ENCODE results near the gene NDUFA11. TPM values are rescaled to one million over a fixed set of nuclear protein-coding genes. Genes with fewer than 3 reads are reported as not detected.

The NDUFA11 gene
- polyA plus RNA-seq, 1 of the 3 experiments (the other 2 are of a cell fraction): 534 TPM

DNA sequence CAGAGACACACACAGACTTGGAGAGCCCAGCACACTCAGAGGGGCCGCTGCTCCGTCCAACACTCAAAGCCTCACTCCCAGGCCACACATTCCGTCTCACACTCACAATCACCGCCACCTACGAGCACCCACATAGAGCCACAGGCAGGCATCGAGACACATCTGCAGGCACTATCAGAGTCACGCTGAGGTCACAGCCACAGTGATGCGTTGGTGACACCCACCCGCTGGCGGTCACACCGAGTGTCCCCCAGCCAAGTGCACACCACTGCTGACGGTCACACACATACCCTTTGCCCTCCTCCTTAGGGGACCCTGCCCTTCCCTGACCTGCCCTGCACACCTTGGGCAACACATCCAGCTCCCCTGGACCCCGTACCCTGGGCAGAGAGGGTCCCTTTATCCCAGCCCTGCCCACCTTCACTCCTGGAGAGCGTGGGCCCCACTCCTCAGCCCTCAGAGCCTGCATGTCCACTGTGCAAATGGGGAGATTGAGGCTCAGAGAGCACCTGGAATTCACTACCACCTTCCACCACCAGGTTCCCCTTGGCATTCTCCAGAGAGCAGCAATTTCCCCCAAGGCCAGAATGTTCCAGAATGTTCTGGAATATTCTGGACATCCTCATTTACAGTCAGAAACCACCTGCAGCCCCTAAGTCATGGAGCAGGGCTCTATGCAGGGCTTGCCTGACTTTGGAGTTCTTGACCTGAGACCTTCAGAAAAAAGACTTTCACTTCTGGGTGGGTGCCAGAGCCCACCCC lies 38.7 kb downstream of the NDUFA11 start:
- no peaks in the 10 kb centered on the region for H3K79me2 ChIP-seq (ENCODE audit: insufficient read depth)
- POLR2A ChIA-PET: no interaction called here
- H3K4me3 ChIP-seq (ENCODE audit: low read depth in 2 of 2, low read length in 1 of 2): no peak overlapping the region

More for the DNA sequence above, 38.7 kb downstream of the NDUFA11 start:
- 75% methylated on average over 11 of the region's 14 CpGs for WGBS (ENCODE audit: low lambda C conversion rate)
- H3K27me3 ChIP-seq (ENCODE audit: insufficient read depth): no peaks in the 10 kb centered on the region
- no peak overlapping the region for H3K9ac ChIP-seq
- H3K4me2 ChIP-seq: no peak overlapping the region
- H3K9me2 ChIP-seq: no peaks in the 10 kb centered on the region
- no peaks in the 10 kb centered on the region for H3K4me1 ChIP-seq (ENCODE audit: control insufficient read depth in 1 of 2, insufficient read depth in 2 of 2, low read depth in 1 of 2, low read length in 1 of 2)
- TF ChIP-seq GABPA (IDR thresholded peaks at IDR 0.05; ENCODE audit: low read depth) (no peak), EZH2phosphoT487 (IDR thresholded peaks at IDR 0.05; ENCODE audit: borderline replicate concordance, low read depth) (no peak), EP300 (IDR thresholded peaks at IDR 0.05; ENCODE audit: borderline replicate concordance in 1 of 2, low read depth in 1 of 2, low read length in 1 of 2) (peak in 1 of 2 experiments; percentile 32; a peak in 1 of 4 replicates), TEAD4 (IDR thresholded peaks at IDR 0.05; ENCODE audit: borderline replicate concordance, insufficient read depth) (no peak), TAF1 (IDR thresholded peaks at IDR 0.05; ENCODE audit: borderline replicate concordance, low read depth, low read length) (no peak), NRF1 (IDR thresholded peaks at IDR 0.05; ENCODE audit: low read depth, low read length) (no peak)
- TF ChIP-seq, protein P1, sequence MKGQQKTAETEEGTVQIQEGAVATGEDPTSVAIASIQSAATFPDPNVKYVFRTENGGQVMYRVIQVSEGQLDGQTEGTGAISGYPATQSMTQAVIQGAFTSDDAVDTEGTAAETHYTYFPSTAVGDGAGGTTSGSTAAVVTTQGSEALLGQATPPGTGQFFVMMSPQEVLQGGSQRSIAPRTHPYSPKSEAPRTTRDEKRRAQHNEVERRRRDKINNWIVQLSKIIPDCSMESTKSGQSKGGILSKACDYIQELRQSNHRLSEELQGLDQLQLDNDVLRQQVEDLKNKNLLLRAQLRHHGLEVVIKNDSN (IDR thresholded peaks at IDR 0.05; ENCODE audit: borderline replicate concordance, low read depth): no peak
- TF ChIP-seq, protein P2, sequence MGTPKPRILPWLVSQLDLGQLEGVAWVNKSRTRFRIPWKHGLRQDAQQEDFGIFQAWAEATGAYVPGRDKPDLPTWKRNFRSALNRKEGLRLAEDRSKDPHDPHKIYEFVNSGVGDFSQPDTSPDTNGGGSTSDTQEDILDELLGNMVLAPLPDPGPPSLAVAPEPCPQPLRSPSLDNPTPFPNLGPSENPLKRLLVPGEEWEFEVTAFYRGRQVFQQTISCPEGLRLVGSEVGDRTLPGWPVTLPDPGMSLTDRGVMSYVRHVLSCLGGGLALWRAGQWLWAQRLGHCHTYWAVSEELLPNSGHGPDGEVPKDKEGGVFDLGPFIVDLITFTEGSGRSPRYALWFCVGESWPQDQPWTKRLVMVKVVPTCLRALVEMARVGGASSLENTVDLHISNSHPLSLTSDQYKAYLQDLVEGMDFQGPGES (IDR thresholded peaks at IDR 0.05; ENCODE audit: low read depth, low read length): no peak
- TF ChIP-seq, protein P3, sequence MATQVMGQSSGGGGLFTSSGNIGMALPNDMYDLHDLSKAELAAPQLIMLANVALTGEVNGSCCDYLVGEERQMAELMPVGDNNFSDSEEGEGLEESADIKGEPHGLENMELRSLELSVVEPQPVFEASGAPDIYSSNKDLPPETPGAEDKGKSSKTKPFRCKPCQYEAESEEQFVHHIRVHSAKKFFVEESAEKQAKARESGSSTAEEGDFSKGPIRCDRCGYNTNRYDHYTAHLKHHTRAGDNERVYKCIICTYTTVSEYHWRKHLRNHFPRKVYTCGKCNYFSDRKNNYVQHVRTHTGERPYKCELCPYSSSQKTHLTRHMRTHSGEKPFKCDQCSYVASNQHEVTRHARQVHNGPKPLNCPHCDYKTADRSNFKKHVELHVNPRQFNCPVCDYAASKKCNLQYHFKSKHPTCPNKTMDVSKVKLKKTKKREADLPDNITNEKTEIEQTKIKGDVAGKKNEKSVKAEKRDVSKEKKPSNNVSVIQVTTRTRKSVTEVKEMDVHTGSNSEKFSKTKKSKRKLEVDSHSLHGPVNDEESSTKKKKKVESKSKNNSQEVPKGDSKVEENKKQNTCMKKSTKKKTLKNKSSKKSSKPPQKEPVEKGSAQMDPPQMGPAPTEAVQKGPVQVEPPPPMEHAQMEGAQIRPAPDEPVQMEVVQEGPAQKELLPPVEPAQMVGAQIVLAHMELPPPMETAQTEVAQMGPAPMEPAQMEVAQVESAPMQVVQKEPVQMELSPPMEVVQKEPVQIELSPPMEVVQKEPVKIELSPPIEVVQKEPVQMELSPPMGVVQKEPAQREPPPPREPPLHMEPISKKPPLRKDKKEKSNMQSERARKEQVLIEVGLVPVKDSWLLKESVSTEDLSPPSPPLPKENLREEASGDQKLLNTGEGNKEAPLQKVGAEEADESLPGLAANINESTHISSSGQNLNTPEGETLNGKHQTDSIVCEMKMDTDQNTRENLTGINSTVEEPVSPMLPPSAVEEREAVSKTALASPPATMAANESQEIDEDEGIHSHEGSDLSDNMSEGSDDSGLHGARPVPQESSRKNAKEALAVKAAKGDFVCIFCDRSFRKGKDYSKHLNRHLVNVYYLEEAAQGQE (IDR thresholded peaks at IDR 0.05; ENCODE audit: low read depth, low read length): no peak
- TF ChIP-seq, protein P4, sequence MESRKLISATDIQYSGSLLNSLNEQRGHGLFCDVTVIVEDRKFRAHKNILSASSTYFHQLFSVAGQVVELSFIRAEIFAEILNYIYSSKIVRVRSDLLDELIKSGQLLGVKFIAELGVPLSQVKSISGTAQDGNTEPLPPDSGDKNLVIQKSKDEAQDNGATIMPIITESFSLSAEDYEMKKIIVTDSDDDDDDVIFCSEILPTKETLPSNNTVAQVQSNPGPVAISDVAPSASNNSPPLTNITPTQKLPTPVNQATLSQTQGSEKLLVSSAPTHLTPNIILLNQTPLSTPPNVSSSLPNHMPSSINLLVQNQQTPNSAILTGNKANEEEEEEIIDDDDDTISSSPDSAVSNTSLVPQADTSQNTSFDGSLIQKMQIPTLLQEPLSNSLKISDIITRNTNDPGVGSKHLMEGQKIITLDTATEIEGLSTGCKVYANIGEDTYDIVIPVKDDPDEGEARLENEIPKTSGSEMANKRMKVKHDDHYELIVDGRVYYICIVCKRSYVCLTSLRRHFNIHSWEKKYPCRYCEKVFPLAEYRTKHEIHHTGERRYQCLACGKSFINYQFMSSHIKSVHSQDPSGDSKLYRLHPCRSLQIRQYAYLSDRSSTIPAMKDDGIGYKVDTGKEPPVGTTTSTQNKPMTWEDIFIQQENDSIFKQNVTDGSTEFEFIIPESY (IDR thresholded peaks at IDR 0.05; ENCODE audit: borderline replicate concordance, low read depth): no peak
- TF ChIP-seq, protein P5, sequence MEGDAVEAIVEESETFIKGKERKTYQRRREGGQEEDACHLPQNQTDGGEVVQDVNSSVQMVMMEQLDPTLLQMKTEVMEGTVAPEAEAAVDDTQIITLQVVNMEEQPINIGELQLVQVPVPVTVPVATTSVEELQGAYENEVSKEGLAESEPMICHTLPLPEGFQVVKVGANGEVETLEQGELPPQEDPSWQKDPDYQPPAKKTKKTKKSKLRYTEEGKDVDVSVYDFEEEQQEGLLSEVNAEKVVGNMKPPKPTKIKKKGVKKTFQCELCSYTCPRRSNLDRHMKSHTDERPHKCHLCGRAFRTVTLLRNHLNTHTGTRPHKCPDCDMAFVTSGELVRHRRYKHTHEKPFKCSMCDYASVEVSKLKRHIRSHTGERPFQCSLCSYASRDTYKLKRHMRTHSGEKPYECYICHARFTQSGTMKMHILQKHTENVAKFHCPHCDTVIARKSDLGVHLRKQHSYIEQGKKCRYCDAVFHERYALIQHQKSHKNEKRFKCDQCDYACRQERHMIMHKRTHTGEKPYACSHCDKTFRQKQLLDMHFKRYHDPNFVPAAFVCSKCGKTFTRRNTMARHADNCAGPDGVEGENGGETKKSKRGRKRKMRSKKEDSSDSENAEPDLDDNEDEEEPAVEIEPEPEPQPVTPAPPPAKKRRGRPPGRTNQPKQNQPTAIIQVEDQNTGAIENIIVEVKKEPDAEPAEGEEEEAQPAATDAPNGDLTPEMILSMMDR (IDR thresholded peaks at IDR 0.05): peak; percentile 19; the same call in 1 of the 2 replicates
- TF ChIP-seq, protein P6, sequence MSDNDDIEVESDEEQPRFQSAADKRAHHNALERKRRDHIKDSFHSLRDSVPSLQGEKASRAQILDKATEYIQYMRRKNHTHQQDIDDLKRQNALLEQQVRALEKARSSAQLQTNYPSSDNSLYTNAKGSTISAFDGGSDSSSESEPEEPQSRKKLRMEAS (IDR thresholded peaks at IDR 0.05; ENCODE audit: low read depth): no peak
- H3K27ac ChIP-seq (ENCODE audit: low read depth in 2 of 2, low read length in 1 of 2): no peak overlapping the region
- no peaks in the 10 kb centered on the region for H3K36me3 ChIP-seq (replicated peaks in 1 of 2; ENCODE audit: control insufficient read depth in 1 of 2, insufficient read depth in 2 of 2, low read length in 1 of 2)
- peak; percentile 19 for DNase-seq
- H4K20me1 ChIP-seq (ENCODE audit: insufficient read depth): no peaks in the 10 kb centered on the region
- no peaks in the 10 kb centered on the region for H3F3A ChIP-seq (replicated peaks; ENCODE audit: insufficient read depth)
- no peaks in the 10 kb centered on the region for H3K9me3 ChIP-seq
- H2AFZ ChIP-seq (ENCODE audit: low read depth): no peak overlapping the region
- CTCF ChIA-PET: interaction anchor here (1.3 kb wide), 1 partner anchor 61 kb away, joined by 4 read pairs; no protein-coding TSS in a partner anchor
